HepG2 (cell line): Measurements from ENCODE around the gene COPZ2. TPM values are rescaled to one million over a fixed set of nuclear protein-coding genes. Genes with fewer than 3 reads are reported as not detected.

ENCODE experiments used
- CAMTA2 ChIP-seq: sonication (generic); formaldehyde crosslinking; IDR thresholded peaks from 2 replicates; pipeline ENCODE4 v1.4.0; 2020; ENCODE audit warnings: mild to moderate bottlenecking, missing genetic modification reagents, borderline replicate concordance
- DMAP1 ChIP-seq: IDR thresholded peaks from 2 replicates; pipeline ENCODE4 v1.6.1; 2016
- IKZF1 ChIP-seq: fragments of 450-650 bp; IDR thresholded peaks from 2 replicates; pipeline ENCODE4 v1.7.1; 2016
- IKZF4 ChIP-seq: sonication (generic); formaldehyde crosslinking; IDR thresholded peaks from 2 replicates; pipeline ENCODE4 v1.5.1; 2020; ENCODE audit warnings: borderline replicate concordance, mild to moderate bottlenecking, low read depth, missing genetic modification reagents; ENCODE audit errors: not compliant biosample characterization
- KAT8 ChIP-seq: IDR thresholded peaks from 2 replicates; pipeline ENCODE4 v1.6.1; 2016; ENCODE audit warnings: missing genetic modification reagents, missing compliant biosample characterization
- KDM1A ChIP-seq: IDR thresholded peaks from 2 replicates; pipeline ENCODE4 v1.6.1; 2016; ENCODE audit warnings: missing compliant biosample characterization
- MIER2 ChIP-seq: IDR thresholded peaks from 2 replicates; pipeline ENCODE4 v1.6.1; 2016; ENCODE audit warnings: missing biosample characterization, missing genetic modification reagents
- PAWR ChIP-seq: sonication (generic); formaldehyde crosslinking; IDR thresholded peaks from 2 replicates; pipeline ENCODE4 v1.4.0; 2020; ENCODE audit warnings: missing genetic modification reagents, mild to moderate bottlenecking, borderline replicate concordance
- PRDM4 ChIP-seq: sonication (generic); formaldehyde crosslinking; IDR thresholded peaks from 2 replicates; pipeline ENCODE4 v1.9.0; 2021; ENCODE audit warnings: missing genetic modification reagents, borderline replicate concordance
- RCOR2 ChIP-seq: IDR thresholded peaks from 2 replicates; pipeline ENCODE4 v1.6.1; 2016; ENCODE audit warnings: missing biosample characterization, missing genetic modification reagents
- SALL2 ChIP-seq: sonication (generic); formaldehyde crosslinking; IDR thresholded peaks from 2 replicates; pipeline ENCODE4 v1.8.1; 2023; ENCODE audit warnings: mild to moderate bottlenecking, missing genetic modification reagents, inconsistent platforms
- SOX13 ChIP-seq, 3 experiments: fragments of 450-650 bp in 1 of 3; sonication (generic) in 1 of 3; formaldehyde crosslinking in 1 of 3; IDR thresholded peaks in 2 of 3; conservative IDR thresholded peaks in 1 of 3; 2 replicates each; pipeline versions ENCODE4 v1.5.0 to v1.6.1; 2016 to 2020; ENCODE audit warnings: antibody characterized with exemption in 1 of 3, mild to moderate bottlenecking in 1 of 3, missing compliant biosample characterization in 1 of 3, missing genetic modification reagents in 1 of 3, moderate library complexity in 1 of 3
- TMF1 ChIP-seq: sonication (generic); formaldehyde crosslinking; IDR thresholded peaks from 2 replicates; pipeline ENCODE4 v1.8.1; 2022; ENCODE audit warnings: low read depth, missing genetic modification reagents
- U2AF1 ChIP-seq: fragments of 200-400 bp; formaldehyde crosslinking; optimal IDR thresholded peaks from 2 replicates; pipeline ENCODE3; 2017; ENCODE audit warnings: mild to moderate bottlenecking, low read depth, low read length
- ZNF264 ChIP-seq: sonication (generic); formaldehyde crosslinking; IDR thresholded peaks from 2 replicates; pipeline ENCODE4 v1.4.0; 2020; ENCODE audit warnings: missing genetic modification reagents
- ZNF333 ChIP-seq: sonication (generic); formaldehyde crosslinking; IDR thresholded peaks from 2 replicates; pipeline ENCODE4 v1.4.0; 2020; ENCODE audit warnings: mild to moderate bottlenecking, missing genetic modification reagents, borderline replicate concordance
- ZNF350 ChIP-seq: sonication (generic); formaldehyde crosslinking; IDR thresholded peaks from 2 replicates; pipeline ENCODE4 v1.4.0; 2020; ENCODE audit warnings: mild to moderate bottlenecking, low read depth, missing genetic modification reagents, borderline replicate concordance
- ZNF44 ChIP-seq: sonication (generic); formaldehyde crosslinking; IDR thresholded peaks from 2 replicates; pipeline ENCODE4 v1.5.1; 2020; ENCODE audit warnings: mild to moderate bottlenecking, missing genetic modification reagents
- ZNF589 ChIP-seq: sonication (generic); formaldehyde crosslinking; conservative IDR thresholded peaks from 2 replicates; pipeline ENCODE4 v1.8.0; 2022; ENCODE audit warnings: mild to moderate bottlenecking, moderate library complexity, missing genetic modification reagents
- ZNF776 ChIP-seq: sonication (generic); formaldehyde crosslinking; IDR thresholded peaks from 2 replicates; pipeline ENCODE4 v1.4.0; 2020; ENCODE audit warnings: mild to moderate bottlenecking, missing genetic modification reagents
- polyA plus RNA-seq, 8 experiments: library from polyadenylated mRNA; depleted of rRNA in 3 of 8; stranded (reverse) in 7 of 8; unstranded in 1 of 8; fragments of >200 nt; fragmentation: Illumina TruSeq in 4 of 8; extraction: Trizol in 4 of 8; gene quantifications; 2 replicates each; pipeline versions ENCODE4 v1.2.1 to v1.2.3, GENCODE V29; 2011 to 2016; ENCODE audit warnings: low read depth in 4 of 8, missing spikeins in 1 of 8, mixed read lengths in 1 of 8; ENCODE audit not compliant: insufficient read depth in 1 of 8
- total RNA-seq, 5 experiments: library from RNA; depleted of rRNA; stranded (reverse); fragments of >200 nt; fragmentation: Illumina TruSeq; extraction: Trizol; gene quantifications; 2 replicates each; pipeline ENCODE4 v1.2.3, GENCODE V29; 2016; ENCODE audit warnings: low read depth in 1 of 5
- TF ChIP-seq, protein P1 (sequence below): sonication (generic); formaldehyde crosslinking; IDR thresholded peaks from 2 replicates; pipeline ENCODE4 v1.8.1; 2023; ENCODE audit warnings: missing genetic modification reagents, inconsistent platforms, borderline replicate concordance
- TF ChIP-seq, protein P2 (sequence below): sonication (generic); formaldehyde crosslinking; IDR thresholded peaks from 2 replicates; pipeline ENCODE4 v1.4.0; 2020; ENCODE audit warnings: mild to moderate bottlenecking, missing genetic modification reagents
- TF ChIP-seq, protein P3 (sequence below): sonication (generic); formaldehyde crosslinking; IDR thresholded peaks from 2 replicates; pipeline ENCODE4 v1.5.0; 2020; ENCODE audit warnings: mild to moderate bottlenecking, missing genetic modification reagents

Gene COPZ2
- total and polyA plus RNA-seq, 2 of the 13 experiments (the other 11 are each of a cell fraction or from before 2014, with no cell fraction given): 0.61 to 1.5 TPM

GRCh38 chr17:48024149-48025039, 13.2 kb downstream of the COPZ2 start (continued):
- TF ChIP-seq, protein P1, sequence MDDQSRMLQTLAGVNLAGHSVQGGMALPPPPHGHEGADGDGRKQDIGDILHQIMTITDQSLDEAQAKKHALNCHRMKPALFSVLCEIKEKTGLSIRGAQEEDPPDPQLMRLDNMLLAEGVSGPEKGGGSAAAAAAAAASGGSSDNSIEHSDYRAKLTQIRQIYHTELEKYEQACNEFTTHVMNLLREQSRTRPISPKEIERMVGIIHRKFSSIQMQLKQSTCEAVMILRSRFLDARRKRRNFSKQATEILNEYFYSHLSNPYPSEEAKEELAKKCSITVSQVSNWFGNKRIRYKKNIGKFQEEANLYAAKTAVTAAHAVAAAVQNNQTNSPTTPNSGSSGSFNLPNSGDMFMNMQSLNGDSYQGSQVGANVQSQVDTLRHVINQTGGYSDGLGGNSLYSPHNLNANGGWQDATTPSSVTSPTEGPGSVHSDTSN (CRISPR knock-in tag): no peak
- peak; percentile 74; the same call in 1 of the 2 replicates for TF ChIP-seq ZNF333 (CRISPR knock-in tag)
- TF ChIP-seq ZNF350 (CRISPR knock-in tag): no peak
- TF ChIP-seq, protein P2, sequence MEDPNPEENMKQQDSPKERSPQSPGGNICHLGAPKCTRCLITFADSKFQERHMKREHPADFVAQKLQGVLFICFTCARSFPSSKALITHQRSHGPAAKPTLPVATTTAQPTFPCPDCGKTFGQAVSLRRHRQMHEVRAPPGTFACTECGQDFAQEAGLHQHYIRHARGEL (CRISPR knock-in tag): 0 out of 2 replicates have a peak, but pooled peaks have one; percentile 73
- no peak for TF ChIP-seq SALL2 (CRISPR knock-in tag)
- no peak for TF ChIP-seq ZNF264 (CRISPR knock-in tag)
- peak; percentile 56 for TF ChIP-seq U2AF1
- TF ChIP-seq KAT8 (CRISPR knock-in tag): no peak
- no peak for TF ChIP-seq SOX13 (IDR thresholded peaks at IDR 0.05)
- 0 out of 4 replicates have a peak, but pooled peaks of 1 of the 2 experiments have one; percentile 29 for TF ChIP-seq SOX13 (CRISPR knock-in tag; conservative IDR thresholded peaks at IDR 0.05 in 1 of 2, IDR thresholded peaks at IDR 0.05 in 1 of 2)
- 0 out of 2 replicates have a peak, but pooled peaks have one; percentile 85 for TF ChIP-seq ZNF776 (CRISPR knock-in tag)
- TF ChIP-seq KDM1A: peak; percentile 87
- TF ChIP-seq MIER2 (CRISPR knock-in tag): no peak
- no peak; the same call in 1 of the 2 replicates for TF ChIP-seq DMAP1 (CRISPR knock-in tag)
- TF ChIP-seq TMF1 (CRISPR knock-in tag): no peak
- TF ChIP-seq, protein P3, sequence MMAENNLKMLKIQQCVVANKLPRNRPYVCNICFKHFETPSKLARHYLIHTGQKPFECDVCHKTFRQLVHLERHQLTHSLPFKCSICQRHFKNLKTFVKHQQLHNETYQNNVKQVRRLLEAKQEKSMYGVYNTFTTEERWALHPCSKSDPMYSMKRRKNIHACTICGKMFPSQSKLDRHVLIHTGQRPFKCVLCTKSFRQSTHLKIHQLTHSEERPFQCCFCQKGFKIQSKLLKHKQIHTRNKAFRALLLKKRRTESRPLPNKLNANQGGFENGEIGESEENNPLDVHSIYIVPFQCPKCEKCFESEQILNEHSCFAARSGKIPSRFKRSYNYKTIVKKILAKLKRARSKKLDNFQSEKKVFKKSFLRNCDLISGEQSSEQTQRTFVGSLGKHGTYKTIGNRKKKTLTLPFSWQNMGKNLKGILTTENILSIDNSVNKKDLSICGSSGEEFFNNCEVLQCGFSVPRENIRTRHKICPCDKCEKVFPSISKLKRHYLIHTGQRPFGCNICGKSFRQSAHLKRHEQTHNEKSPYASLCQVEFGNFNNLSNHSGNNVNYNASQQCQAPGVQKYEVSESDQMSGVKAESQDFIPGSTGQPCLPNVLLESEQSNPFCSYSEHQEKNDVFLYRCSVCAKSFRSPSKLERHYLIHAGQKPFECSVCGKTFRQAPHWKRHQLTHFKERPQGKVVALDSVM: no peak; the same call in 1 of the 2 replicates
- TF ChIP-seq PAWR: 0 out of 2 replicates have a peak, but pooled peaks have one; percentile 29
- TF ChIP-seq ZNF44 (CRISPR knock-in tag): no peak
- TF ChIP-seq IKZF4 (CRISPR knock-in tag): peak; percentile 23
- TF ChIP-seq RCOR2 (CRISPR knock-in tag): peak; percentile 42; the same call in 1 of the 2 replicates
- TF ChIP-seq PRDM4 (CRISPR knock-in tag): no peak
- TF ChIP-seq IKZF1: no peak
- no peak for TF ChIP-seq CAMTA2 (CRISPR knock-in tag)
- TF ChIP-seq ZNF589 (CRISPR knock-in tag): 0 out of 2 replicates have a peak, but pooled peaks have one; percentile 33
